Liver (tissue), 9 donors: ENCODE results near the gene KHSRP. TPM values are rescaled to one million over a fixed set of nuclear protein-coding genes. Genes with fewer than 3 reads are reported as not detected.

Experiments
- DNase-seq: peaks from one replicate; pipeline ENCODE4 v3.0.0-alpha.2; 2017; ENCODE audit warnings: low spot score
- H3K27ac ChIP-seq, 2 donors: one replicate each; pipeline ENCODE4 v1.7.0; 2013; ENCODE audit warnings: inconsistent platforms in 2 of 2, low read length in 2 of 2, control low read depth in 1 of 2, low read depth in 1 of 2, mild to moderate bottlenecking in 1 of 2
- H3K27me3 ChIP-seq, 4 donors: one replicate each; pipeline versions ENCODE4 v1.6.1 to v1.7.0; 2013; ENCODE audit warnings: low read length in 3 of 4, inconsistent platforms in 1 of 4, mild to moderate bottlenecking in 1 of 4, moderate library complexity in 1 of 4; ENCODE audit not compliant: control insufficient read depth in 4 of 4, insufficient read depth in 4 of 4
- H3K36me3 ChIP-seq, 4 donors: one replicate each; pipeline versions ENCODE4 v1.6.1 to v1.7.0; 2013; ENCODE audit warnings: low read length in 3 of 4, mild to moderate bottlenecking in 3 of 4, low read depth in 1 of 4, moderate library complexity in 1 of 4; ENCODE audit not compliant: control insufficient read depth in 4 of 4, insufficient read depth in 3 of 4
- H3K4me1 ChIP-seq, 4 donors: one replicate each; pipeline versions ENCODE4 v1.6.1 to v1.7.0; 2013; ENCODE audit warnings: low read length in 3 of 4, mild to moderate bottlenecking in 3 of 4, moderate library complexity in 1 of 4; ENCODE audit not compliant: control insufficient read depth in 4 of 4, insufficient read depth in 4 of 4
- H3K4me3 ChIP-seq, 3 donors: one replicate each; pipeline versions ENCODE4 v1.6.1 to v1.7.0; 2013; ENCODE audit warnings: low read length in 3 of 3, control low read depth in 1 of 3, low read depth in 1 of 3, mild to moderate bottlenecking in 1 of 3
- H3K9ac ChIP-seq, 2 donors: one replicate each; pipeline ENCODE4 v1.7.0; 2013; ENCODE audit warnings: low read length in 2 of 2, mild to moderate bottlenecking in 2 of 2, moderate library complexity in 2 of 2, control low read depth in 1 of 2, low read depth in 1 of 2
- H3K9me3 ChIP-seq, 4 donors: one replicate each; pipeline versions ENCODE4 v1.6.1 to v1.7.0; 2013; ENCODE audit warnings: low read length in 3 of 4; ENCODE audit not compliant: control insufficient read depth in 4 of 4
- FOXA1 ChIP-seq: IDR thresholded peaks from 2 replicates; pipeline ENCODE4 v1.6.1; 2016; ENCODE audit warnings: antibody characterized with exemption
- FOXA2 ChIP-seq: IDR thresholded peaks from 2 replicates; pipeline ENCODE4 v1.6.1; 2016; ENCODE audit warnings: antibody characterized with exemption
- GABPA ChIP-seq, 2 donors: IDR thresholded peaks in 1 of 2; conservative IDR thresholded peaks in 1 of 2; 2 replicates each; pipeline ENCODE4 v1.6.1; 2016; ENCODE audit warnings: antibody characterized with exemption in 2 of 2, mild to moderate bottlenecking in 1 of 2, moderate library complexity in 1 of 2
- HNF4A ChIP-seq, 2 donors: conservative IDR thresholded peaks; 2 replicates each; pipeline ENCODE4 v1.6.1; 2016; ENCODE audit warnings: antibody characterized with exemption in 2 of 2, mild to moderate bottlenecking in 2 of 2
- HNF4G ChIP-seq: IDR thresholded peaks from 2 replicates; pipeline ENCODE4 v1.6.1; 2016; ENCODE audit warnings: antibody characterized with exemption
- JUND ChIP-seq, 2 donors: IDR thresholded peaks; 2 replicates each; pipeline ENCODE4 v1.6.1; 2016; ENCODE audit warnings: antibody characterized with exemption in 2 of 2
- NR2F2 ChIP-seq: IDR thresholded peaks from 2 replicates; pipeline ENCODE4 v1.6.1; 2016; ENCODE audit warnings: antibody characterized with exemption
- RAD21 ChIP-seq, 2 donors: IDR thresholded peaks; 2 replicates each; pipeline ENCODE4 v1.6.1; 2016; ENCODE audit warnings: antibody characterized with exemption in 2 of 2, mild to moderate bottlenecking in 2 of 2
- RXRA ChIP-seq, 2 donors: IDR thresholded peaks; 2 replicates each; pipeline ENCODE4 v1.6.1; 2017 to 2018; ENCODE audit warnings: antibody characterized with exemption in 2 of 2, mild to moderate bottlenecking in 1 of 2
- SP1 ChIP-seq: IDR thresholded peaks from 2 replicates; pipeline ENCODE4 v1.6.1; 2018; ENCODE audit warnings: antibody characterized with exemption, mild to moderate bottlenecking
- TAF1 ChIP-seq: conservative IDR thresholded peaks from 2 replicates; pipeline ENCODE4 v1.6.1; 2016; ENCODE audit warnings: antibody characterized with exemption, mild to moderate bottlenecking
- YY1 ChIP-seq: IDR thresholded peaks from 2 replicates; pipeline ENCODE4 v1.6.1; 2016; ENCODE audit warnings: antibody characterized with exemption, mild to moderate bottlenecking
- WGBS: extraction: QIAGEN DNeasy Blood & Tissue Kit; methylation state at CpG from one replicate; pipeline ENCODE4 v1.1.7; 2013; 5-methylcytosine and 5-hydroxymethylcytosine counted together
- polyA plus RNA-seq, 2 donors: library from polyadenylated mRNA; stranded (reverse) in 1 of 2; unstranded in 1 of 2; fragments of 200-250 nt in 1 of 2; fragments of >200 nt in 1 of 2; fragmentation: Nextera tagmentation in 1 of 2; extraction: Ambion mirVana in 1 of 2; gene quantifications; one replicate each; pipeline versions ENCODE4 v1.2.1 to v1.2.3, GENCODE V29; 2013 to 2015
- total RNA-seq, 2 donors: library from RNA; depleted of rRNA; stranded (reverse); fragments of >200 nt; gene quantifications; one replicate each; pipeline ENCODE4 v1.2.3, GENCODE V29; 2014
- TF ChIP-seq, protein P1 (sequence below): IDR thresholded peaks from 2 replicates; pipeline ENCODE4 v1.6.1; 2016; ENCODE audit warnings: antibody characterized with exemption, mild to moderate bottlenecking
- TF ChIP-seq, protein P2 (sequence below): IDR thresholded peaks from 2 replicates; pipeline ENCODE4 v1.6.1; 2016; ENCODE audit warnings: antibody characterized with exemption
- TF ChIP-seq, protein P3 (sequence below): IDR thresholded peaks from 2 replicates; pipeline ENCODE4 v1.6.1; 2016; ENCODE audit warnings: antibody characterized with exemption
- TF ChIP-seq, protein P4 (sequence below): IDR thresholded peaks from 2 replicates; pipeline ENCODE4 v1.6.1; 2016; ENCODE audit warnings: antibody characterized with exemption
- donor health status: healthy.
- donor health status: healthy.
- donor health status: healthy.
- donor health status: healthy.
- donor health status: healthy.

Gene KHSRP
- total and polyA plus RNA-seq, 4 donors = 8.0 to 132 (median 66.1) TPM

DNA sequence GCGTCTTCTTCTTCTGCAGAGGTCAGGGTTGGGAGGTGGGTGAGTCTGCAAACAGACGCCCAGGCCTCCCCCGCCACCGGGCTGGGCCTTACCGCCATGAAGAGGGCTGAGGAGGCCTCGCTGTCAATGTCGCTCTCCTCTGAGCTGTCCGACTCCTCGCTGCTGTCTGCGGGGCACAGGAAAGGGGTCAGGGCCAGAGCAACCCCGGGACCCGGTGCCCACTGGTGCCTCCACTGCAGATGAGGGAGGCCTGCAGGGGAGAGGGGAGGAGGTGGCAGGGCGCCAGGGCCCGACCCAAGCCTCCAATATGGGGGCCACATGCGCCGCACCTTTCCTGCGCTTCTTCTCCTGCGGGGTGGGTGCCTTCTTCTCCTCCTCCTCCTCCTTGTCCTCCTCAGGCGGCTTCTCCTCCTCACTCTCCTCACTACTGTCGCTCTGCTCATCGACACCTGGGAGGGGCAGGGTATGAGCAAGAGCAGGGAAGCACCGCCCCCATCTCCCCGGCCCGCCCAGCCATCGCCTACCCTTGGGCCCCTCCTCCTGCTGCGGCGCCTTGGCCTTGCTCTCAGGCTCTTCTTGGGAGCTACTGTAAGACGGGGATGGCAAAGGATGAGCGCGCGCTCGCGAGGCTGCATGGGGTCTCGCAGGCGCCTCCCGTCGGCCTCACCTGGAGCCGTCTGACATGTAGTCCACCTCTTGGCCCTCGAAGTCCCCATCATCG, 43.4 kb downstream of the KHSRP start:
- H3K4me1 ChIP-seq = no peaks in the 10 kb centered on the region
- TF ChIP-seq, protein P1, sequence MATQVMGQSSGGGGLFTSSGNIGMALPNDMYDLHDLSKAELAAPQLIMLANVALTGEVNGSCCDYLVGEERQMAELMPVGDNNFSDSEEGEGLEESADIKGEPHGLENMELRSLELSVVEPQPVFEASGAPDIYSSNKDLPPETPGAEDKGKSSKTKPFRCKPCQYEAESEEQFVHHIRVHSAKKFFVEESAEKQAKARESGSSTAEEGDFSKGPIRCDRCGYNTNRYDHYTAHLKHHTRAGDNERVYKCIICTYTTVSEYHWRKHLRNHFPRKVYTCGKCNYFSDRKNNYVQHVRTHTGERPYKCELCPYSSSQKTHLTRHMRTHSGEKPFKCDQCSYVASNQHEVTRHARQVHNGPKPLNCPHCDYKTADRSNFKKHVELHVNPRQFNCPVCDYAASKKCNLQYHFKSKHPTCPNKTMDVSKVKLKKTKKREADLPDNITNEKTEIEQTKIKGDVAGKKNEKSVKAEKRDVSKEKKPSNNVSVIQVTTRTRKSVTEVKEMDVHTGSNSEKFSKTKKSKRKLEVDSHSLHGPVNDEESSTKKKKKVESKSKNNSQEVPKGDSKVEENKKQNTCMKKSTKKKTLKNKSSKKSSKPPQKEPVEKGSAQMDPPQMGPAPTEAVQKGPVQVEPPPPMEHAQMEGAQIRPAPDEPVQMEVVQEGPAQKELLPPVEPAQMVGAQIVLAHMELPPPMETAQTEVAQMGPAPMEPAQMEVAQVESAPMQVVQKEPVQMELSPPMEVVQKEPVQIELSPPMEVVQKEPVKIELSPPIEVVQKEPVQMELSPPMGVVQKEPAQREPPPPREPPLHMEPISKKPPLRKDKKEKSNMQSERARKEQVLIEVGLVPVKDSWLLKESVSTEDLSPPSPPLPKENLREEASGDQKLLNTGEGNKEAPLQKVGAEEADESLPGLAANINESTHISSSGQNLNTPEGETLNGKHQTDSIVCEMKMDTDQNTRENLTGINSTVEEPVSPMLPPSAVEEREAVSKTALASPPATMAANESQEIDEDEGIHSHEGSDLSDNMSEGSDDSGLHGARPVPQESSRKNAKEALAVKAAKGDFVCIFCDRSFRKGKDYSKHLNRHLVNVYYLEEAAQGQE = no peak
- TF ChIP-seq RXRA (IDR thresholded peaks at IDR 0.05) (no peak), HNF4G (no peak), HNF4A (conservative IDR thresholded peaks at IDR 0.05) (no peak), SP1 (no peak), JUND (IDR thresholded peaks at IDR 0.05) (no peak), RAD21 (IDR thresholded peaks at IDR 0.05) (no peak)
- TF ChIP-seq, protein P2, sequence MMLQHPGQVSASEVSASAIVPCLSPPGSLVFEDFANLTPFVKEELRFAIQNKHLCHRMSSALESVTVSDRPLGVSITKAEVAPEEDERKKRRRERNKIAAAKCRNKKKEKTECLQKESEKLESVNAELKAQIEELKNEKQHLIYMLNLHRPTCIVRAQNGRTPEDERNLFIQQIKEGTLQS = no peak
- TF ChIP-seq, protein P3, sequence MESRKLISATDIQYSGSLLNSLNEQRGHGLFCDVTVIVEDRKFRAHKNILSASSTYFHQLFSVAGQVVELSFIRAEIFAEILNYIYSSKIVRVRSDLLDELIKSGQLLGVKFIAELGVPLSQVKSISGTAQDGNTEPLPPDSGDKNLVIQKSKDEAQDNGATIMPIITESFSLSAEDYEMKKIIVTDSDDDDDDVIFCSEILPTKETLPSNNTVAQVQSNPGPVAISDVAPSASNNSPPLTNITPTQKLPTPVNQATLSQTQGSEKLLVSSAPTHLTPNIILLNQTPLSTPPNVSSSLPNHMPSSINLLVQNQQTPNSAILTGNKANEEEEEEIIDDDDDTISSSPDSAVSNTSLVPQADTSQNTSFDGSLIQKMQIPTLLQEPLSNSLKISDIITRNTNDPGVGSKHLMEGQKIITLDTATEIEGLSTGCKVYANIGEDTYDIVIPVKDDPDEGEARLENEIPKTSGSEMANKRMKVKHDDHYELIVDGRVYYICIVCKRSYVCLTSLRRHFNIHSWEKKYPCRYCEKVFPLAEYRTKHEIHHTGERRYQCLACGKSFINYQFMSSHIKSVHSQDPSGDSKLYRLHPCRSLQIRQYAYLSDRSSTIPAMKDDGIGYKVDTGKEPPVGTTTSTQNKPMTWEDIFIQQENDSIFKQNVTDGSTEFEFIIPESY = no peak

DNA sequence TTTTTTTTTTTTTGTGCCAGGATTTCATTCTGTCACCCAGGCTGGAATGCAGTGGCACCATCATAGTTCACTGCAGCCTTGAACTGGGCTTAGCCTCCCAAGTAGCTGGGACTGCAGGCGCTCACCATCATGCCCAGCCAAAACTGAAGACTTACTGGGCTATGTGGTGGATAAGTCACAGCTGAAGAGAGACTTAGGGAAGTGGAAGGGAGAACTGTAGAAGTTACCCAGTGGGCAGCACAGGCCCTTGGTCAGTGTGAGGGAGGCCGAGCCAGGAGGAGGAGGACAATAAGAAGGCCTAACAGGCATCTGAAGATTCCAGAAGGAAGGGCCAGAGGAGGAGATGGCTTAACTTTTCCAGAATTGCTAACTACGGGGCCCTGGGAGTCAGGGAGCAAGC, 44.9 kb downstream of the KHSRP start:
- no peak overlapping the region for H3K27ac ChIP-seq
- H3K4me1 ChIP-seq = no peaks in the 10 kb centered on the region
- WGBS = 98% methylated on average over 3 of the region's 3 CpGs
- H3K27me3 ChIP-seq = no peaks in the 10 kb centered on the region
- no peak overlapping the region for H3K4me3 ChIP-seq
- peaks cover 17 to 48% (median 24%) of the 10 kb centered on the region in 4 donors for H3K36me3 ChIP-seq
- no peaks in the 10 kb centered on the region for H3K9me3 ChIP-seq
- no peak overlapping the region for H3K9ac ChIP-seq
- DNase-seq = no peak
- no peak for TF ChIP-seq GABPA (IDR thresholded peaks at IDR 0.05 in 1 of 2, conservative IDR thresholded peaks at IDR 0.05 in 1 of 2)
- no peak for TF ChIP-seq YY1
- TF ChIP-seq, protein P2 = no peak
- TF ChIP-seq, protein P1 = no peak
- no peak for TF ChIP-seq FOXA1
- TF ChIP-seq JUND (IDR thresholded peaks at IDR 0.05) = no peak
- TF ChIP-seq TAF1 = no peak
- TF ChIP-seq, protein P3 = no peak
- TF ChIP-seq RXRA (IDR thresholded peaks at IDR 0.05) = no peak
- no peak for TF ChIP-seq HNF4A (conservative IDR thresholded peaks at IDR 0.05)
- TF ChIP-seq SP1 = no peak
- no peak for TF ChIP-seq RAD21 (IDR thresholded peaks at IDR 0.05)
- no peak for TF ChIP-seq NR2F2
- no peak for TF ChIP-seq FOXA2
- TF ChIP-seq, protein P4, sequence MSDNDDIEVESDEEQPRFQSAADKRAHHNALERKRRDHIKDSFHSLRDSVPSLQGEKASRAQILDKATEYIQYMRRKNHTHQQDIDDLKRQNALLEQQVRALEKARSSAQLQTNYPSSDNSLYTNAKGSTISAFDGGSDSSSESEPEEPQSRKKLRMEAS = no peak
- TF ChIP-seq HNF4G = no peak

More for the DNA sequence above, 43.4 kb downstream of the KHSRP start:
- DNase-seq = no peak
- Histone ChIP-seq H3K36me3 (peaks cover 15 to 54% (median 27%) of the 10 kb centered on the region in 4 donors), H3K4me3 (no peak overlapping the region), H3K27me3 (no peaks in the 10 kb centered on the region), H3K9me3 (no peaks in the 10 kb centered on the region), H3K9ac (no peak overlapping the region), H3K27ac (no peak overlapping the region)
- WGBS = 98% methylated on average over 40 of the region's 40 CpGs
